ENCODE results near the gene SATB2.

The SATB2 gene

GRCh38 chr2:199384043-199384442 is 73.7 kb downstream of the SATB2 start:
- DNase-seq: no peak
- no peaks in the 10 kb centered on the region for H3K27me3 ChIP-seq
- no peak overlapping the region for H3K4me3 ChIP-seq (ENCODE audit: low read depth, low read length)
- H3K9me3 ChIP-seq: no peaks in the 10 kb centered on the region
- H3K36me3 ChIP-seq: no peaks in the 10 kb centered on the region
- H3K4me1 ChIP-seq: peaks cover 33% of the 10 kb centered on the region
- TF ChIP-seq CTCF (IDR thresholded peaks at IDR 0.05; ENCODE audit: low read depth, low read length): no peak

- Histone ChIP-seq H3K4me3 (ENCODE audit: low read depth, low read length) (no peak overlapping the region), H3K9me3 (no peaks in the 10 kb centered on the region), H3K4me1 (peaks cover 33% of the 10 kb centered on the region), H3K36me3 (no peaks in the 10 kb centered on the region), H3K27me3 (no peaks in the 10 kb centered on the region)
- no peak for TF ChIP-seq CTCF (IDR thresholded peaks at IDR 0.05; ENCODE audit: low read depth, low read length)
- no peak for DNase-seq
Observed at GRCh38 chr2:199383021-199383420, 74.7 kb downstream of the SATB2 start.

- Histone ChIP-seq H3K27me3 (no peaks in the 10 kb centered on the region), H3K36me3 (no peaks in the 10 kb centered on the region), H3K9me3 (no peaks in the 10 kb centered on the region), H3K4me1 (peaks cover 33% of the 10 kb centered on the region), H3K4me3 (ENCODE audit: low read depth, low read length) (peak overlapping the region; percentile 36)
- DNase-seq: peak; percentile 44
- TF ChIP-seq CTCF (IDR thresholded peaks at IDR 0.05; ENCODE audit: low read depth, low read length): no peak
Observed at GRCh38 chr2:199382091-199382490, 75.6 kb downstream of the SATB2 start.

GRCh38 chr2:199381531-199381930 is 76.2 kb downstream of the SATB2 start:
- peak; percentile 72 for DNase-seq
- Histone ChIP-seq H3K36me3 (no peaks in the 10 kb centered on the region), H3K4me3 (ENCODE audit: low read depth, low read length) (peak overlapping the region; percentile 36), H3K9me3 (no peaks in the 10 kb centered on the region), H3K27me3 (no peaks in the 10 kb centered on the region), H3K4me1 (peaks cover 36% of the 10 kb centered on the region)
- TF ChIP-seq CTCF (IDR thresholded peaks at IDR 0.05; ENCODE audit: low read depth, low read length): no peak

GRCh38 chr2:199378948-199379650 is 78.6 kb downstream of the SATB2 start:
- no peak for TF ChIP-seq CTCF (IDR thresholded peaks at IDR 0.05; ENCODE audit: low read depth, low read length)
- Histone ChIP-seq H3K4me3 (ENCODE audit: low read depth, low read length) (no peak overlapping the region), H3K4me1 (peaks cover 46% of the 10 kb centered on the region), H3K9me3 (no peaks in the 10 kb centered on the region), H3K27me3 (no peaks in the 10 kb centered on the region), H3K36me3 (no peaks in the 10 kb centered on the region)
- DNase-seq: peak; percentile 63

GRCh38 chr2:199370150-199370780 is 87.5 kb downstream of the SATB2 start:
- Histone ChIP-seq H3K4me3 (ENCODE audit: low read depth, low read length) (no peak overlapping the region), H3K4me1 (peaks cover 7% of the 10 kb centered on the region), H3K9me3 (no peaks in the 10 kb centered on the region), H3K36me3 (no peaks in the 10 kb centered on the region), H3K27me3 (no peaks in the 10 kb centered on the region)
- peak; percentile 17 for DNase-seq
- no peak for TF ChIP-seq CTCF (IDR thresholded peaks at IDR 0.05; ENCODE audit: low read depth, low read length)
